MCF 10A (cell line): ENCODE results near the gene SUGP2. TPM values are rescaled to one million over a fixed set of nuclear protein-coding genes. Genes with fewer than 3 reads are reported as not detected.

Experiments used
- BruUV-seq: library from RNA; stranded (reverse); fragments of 400-500 nt; replicated peaks from 2 replicates; lab custom pipeline; 2021; lab: Mats Ljungman, UMichigan
- CTCF ChIA-PET: fragments of 300-600 bp; sonication (Branson Sonifier 250); formaldehyde crosslinking; extraction: SDS; loops from one replicate; lab custom pipeline; 2021; ENCODE audit warnings: antibody characterized with exemption, inconsistent platforms; lab: Yijun Ruan, JAX
- POLR2A ChIA-PET: fragments of 300-600, 350-650 bp; sonication (Branson Sonifier 250); formaldehyde crosslinking; extraction: SDS; loops from one replicate; lab custom pipeline; 2020; ENCODE audit warnings: antibody characterized with exemption, inconsistent platforms; lab: Yijun Ruan, JAX
- DNase-seq: peaks from one replicate; pipeline ENCODE4 v3.0.0-alpha.2; 2018; ENCODE audit not compliant: unreplicated experiment
- H3K27ac Mint-ChIP-seq: one replicate; pipeline ENCODE4 v1.8.0; 2022; ENCODE audit warnings: mild to moderate bottlenecking, low read depth, mixed read lengths; ENCODE audit not compliant: unreplicated experiment
- H3K27me3 Mint-ChIP-seq: one replicate; pipeline ENCODE4 v1.8.0; 2022; ENCODE audit warnings: mixed read lengths; ENCODE audit not compliant: insufficient read depth, unreplicated experiment
- H3K36me3 Mint-ChIP-seq: one replicate; pipeline ENCODE4 v1.8.0; 2022; ENCODE audit warnings: mild to moderate bottlenecking, moderate library complexity, mixed read lengths; ENCODE audit not compliant: insufficient read depth, unreplicated experiment
- H3K4me1 Mint-ChIP-seq: one replicate; pipeline ENCODE4 v1.8.0; 2022; ENCODE audit warnings: mixed read lengths; ENCODE audit not compliant: insufficient read depth, unreplicated experiment
- H3K4me3 Mint-ChIP-seq: one replicate; pipeline ENCODE4 v1.8.0; 2022; ENCODE audit warnings: mild to moderate bottlenecking, moderate library complexity, mixed read lengths; ENCODE audit not compliant: unreplicated experiment
- H3K9me3 Mint-ChIP-seq: one replicate; pipeline ENCODE4 v1.8.0; 2022; ENCODE audit warnings: mixed read lengths; ENCODE audit not compliant: unreplicated experiment
- intact Hi-C: fragments of 100-400 bp; cut with micrococcal nuclease; formaldehyde crosslinking; loops from 2 replicates; pipeline ENCODE4 v1.14.1; 2022
- total RNA-seq: library from RNA; stranded (reverse); gene quantifications from 2 replicates; pipeline ENCODE4 v1.2.3, GENCODE V29; 2022
- TF ChIP-seq, protein P1 (sequence below): fragments of 200-600 bp; IDR thresholded peaks from one replicate; pipeline ENCODE4 v1.8.0; 2022; ENCODE audit warnings: antibody characterized with exemption, mild to moderate bottlenecking; ENCODE audit not compliant: unreplicated experiment

Gene SUGP2
- total RNA-seq, 1 experiment from 2014 or later = 69.1 TPM

DNA sequence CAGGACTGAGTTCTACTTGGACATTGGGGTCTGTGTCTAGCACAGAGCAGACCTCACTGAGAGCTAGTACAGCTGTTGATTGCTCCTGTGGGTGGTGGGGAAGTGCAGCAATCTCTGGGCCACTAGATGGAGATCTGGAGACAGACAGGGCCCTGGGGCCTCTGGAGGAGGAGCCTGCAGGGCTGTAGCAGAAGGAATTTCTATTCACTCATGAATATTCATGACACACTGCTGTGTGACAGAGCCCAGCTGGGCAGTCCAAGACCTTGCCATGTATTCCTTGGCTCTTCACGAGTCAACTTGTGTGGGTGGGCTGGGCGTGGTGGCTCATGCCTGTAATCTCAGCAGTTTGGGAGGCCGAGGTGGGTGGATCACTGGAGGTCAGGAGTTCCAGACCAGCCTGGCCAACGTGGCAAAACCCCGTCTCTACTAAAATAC, 37.5 kb downstream of the SUGP2 start:
- no peaks in the 10 kb centered on the region for H3K9me3 Mint-ChIP-seq
- no peaks in the 10 kb centered on the region for H3K27me3 Mint-ChIP-seq
- ChIA-PET POLR2A (interaction anchor here (0.7 kb wide), 1 partner anchor 39 kb away, joined by 3 read pairs; no protein-coding TSS in a partner anchor), CTCF (interaction anchor here (0.6 to 2.6 kb wide), 4 partner anchors 9 to 555 kb away, joined by 3 to 21 read pairs (median 4); no protein-coding TSS in a partner anchor)
- DNase-seq = peak; percentile 61
- peaks cover 16% of the 10 kb centered on the region for H3K4me1 Mint-ChIP-seq
- intact Hi-C loops = no loop called here
- H3K4me3 Mint-ChIP-seq = no peak overlapping the region
- peaks cover 82% of the 10 kb centered on the region for H3K36me3 Mint-ChIP-seq
- no TSS peak for BruUV-seq
- TF ChIP-seq, protein P1, sequence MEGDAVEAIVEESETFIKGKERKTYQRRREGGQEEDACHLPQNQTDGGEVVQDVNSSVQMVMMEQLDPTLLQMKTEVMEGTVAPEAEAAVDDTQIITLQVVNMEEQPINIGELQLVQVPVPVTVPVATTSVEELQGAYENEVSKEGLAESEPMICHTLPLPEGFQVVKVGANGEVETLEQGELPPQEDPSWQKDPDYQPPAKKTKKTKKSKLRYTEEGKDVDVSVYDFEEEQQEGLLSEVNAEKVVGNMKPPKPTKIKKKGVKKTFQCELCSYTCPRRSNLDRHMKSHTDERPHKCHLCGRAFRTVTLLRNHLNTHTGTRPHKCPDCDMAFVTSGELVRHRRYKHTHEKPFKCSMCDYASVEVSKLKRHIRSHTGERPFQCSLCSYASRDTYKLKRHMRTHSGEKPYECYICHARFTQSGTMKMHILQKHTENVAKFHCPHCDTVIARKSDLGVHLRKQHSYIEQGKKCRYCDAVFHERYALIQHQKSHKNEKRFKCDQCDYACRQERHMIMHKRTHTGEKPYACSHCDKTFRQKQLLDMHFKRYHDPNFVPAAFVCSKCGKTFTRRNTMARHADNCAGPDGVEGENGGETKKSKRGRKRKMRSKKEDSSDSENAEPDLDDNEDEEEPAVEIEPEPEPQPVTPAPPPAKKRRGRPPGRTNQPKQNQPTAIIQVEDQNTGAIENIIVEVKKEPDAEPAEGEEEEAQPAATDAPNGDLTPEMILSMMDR = peak; percentile 28
- no peak overlapping the region for H3K27ac Mint-ChIP-seq

DNA sequence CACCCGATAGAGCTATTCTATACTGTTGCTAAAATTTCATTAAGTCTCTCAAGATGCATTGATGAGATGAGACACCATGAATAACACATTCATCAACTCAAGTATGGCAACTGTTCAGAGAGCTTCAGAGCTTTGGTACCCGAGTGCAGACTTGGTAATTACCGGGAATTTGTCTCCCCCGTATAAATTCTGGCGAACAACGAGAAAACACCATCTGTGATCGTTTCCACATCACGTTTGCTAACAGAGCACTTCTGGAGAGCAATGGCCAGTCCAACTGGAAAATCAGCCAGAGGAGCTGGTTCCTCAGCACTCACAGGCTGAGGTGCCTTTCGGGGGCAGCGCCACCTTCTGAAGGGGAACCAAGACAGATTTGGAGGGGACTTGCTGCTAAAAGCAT, 40.2 kb downstream of the SUGP2 start:
- Mint-ChIP-seq H3K4me3 (no peak overlapping the region), H3K36me3 (peaks cover 72% of the 10 kb centered on the region), H3K27ac (no peak overlapping the region), H3K27me3 (no peaks in the 10 kb centered on the region), H3K4me1 (no peaks in the 10 kb centered on the region), H3K9me3 (no peaks in the 10 kb centered on the region)
- DNase-seq = no peak
- ChIA-PET POLR2A (no interaction called here), CTCF (no interaction called here)
- intact Hi-C loops = no loop called here
- TF ChIP-seq, protein P1 = no peak
- BruUV-seq = no TSS peak

DNA sequence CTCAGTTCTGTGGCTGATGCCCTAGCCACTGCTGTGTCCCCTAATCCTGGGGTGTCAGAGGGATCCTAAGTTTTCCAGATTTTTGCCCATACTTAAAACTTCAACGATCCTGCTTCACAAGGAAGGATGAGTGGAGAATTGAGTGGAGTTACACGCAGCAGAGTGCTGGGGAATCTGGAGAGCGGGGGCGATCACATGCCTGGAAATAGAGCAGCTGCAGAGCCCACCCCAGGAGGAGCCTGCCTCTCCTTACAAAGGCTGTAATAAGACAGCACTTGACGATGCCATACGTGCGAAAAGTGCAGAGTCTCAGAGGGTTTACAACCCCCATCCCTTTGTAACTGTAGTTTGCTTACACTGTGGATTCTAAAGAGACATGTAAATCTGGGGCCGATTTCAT, 40.6 kb downstream of the SUGP2 start:
- intact Hi-C loops = no loop called here
- DNase-seq = no peak
- H3K4me3 Mint-ChIP-seq = no peak overlapping the region
- H3K27me3 Mint-ChIP-seq = no peaks in the 10 kb centered on the region
- no peak overlapping the region for H3K27ac Mint-ChIP-seq
- ChIA-PET POLR2A (no interaction called here), CTCF (interaction anchor here (0.8 kb wide), 1 partner anchor 145 kb away, joined by 3 read pairs; no protein-coding TSS in a partner anchor)
- H3K9me3 Mint-ChIP-seq = no peaks in the 10 kb centered on the region
- TSS peak; percentile 23 for BruUV-seq
- H3K4me1 Mint-ChIP-seq = no peaks in the 10 kb centered on the region
- H3K36me3 Mint-ChIP-seq = peaks cover 68% of the 10 kb centered on the region
- TF ChIP-seq, protein P1 = no peak

GRCh38 chr19:18991468-18991867, 41.8 kb downstream of the SUGP2 start:
- Mint-ChIP-seq H3K36me3 (peaks cover 55% of the 10 kb centered on the region), H3K4me3 (no peak overlapping the region), H3K9me3 (no peaks in the 10 kb centered on the region), H3K27me3 (no peaks in the 10 kb centered on the region), H3K4me1 (no peaks in the 10 kb centered on the region), H3K27ac (no peak overlapping the region)
- no TSS peak for BruUV-seq
- DNase-seq = no peak
- intact Hi-C loops = no loop called here
- ChIA-PET CTCF (interaction anchor here (0.7 kb wide), 1 partner anchor 78 kb away, joined by 3 read pairs; no protein-coding TSS in a partner anchor), POLR2A (interaction anchor here (0.6 kb wide), 1 partner anchor 190 kb away, joined by 5 read pairs; no protein-coding TSS in a partner anchor)
- TF ChIP-seq, protein P1 = no peak
